GM12878 (cell line): ENCODE measurements around the gene SF3A1. TPM values are rescaled to one million over a fixed set of nuclear protein-coding genes. Genes with fewer than 3 reads are reported as not detected.

Experiments
- ATAC-seq: fragments of 200-7000 bp; cut with Tn5 transposase; 3 replicates; pipeline ENCODE4 v1.9.1; 2020; ENCODE audit warnings: mild to moderate bottlenecking, moderate library complexity
- BruUV-seq: library from RNA; stranded (reverse); fragments of 400-500 nt; replicated peaks from 2 replicates; lab custom pipeline; 2021; lab: Mats Ljungman, UMichigan
- CTCF ChIA-PET: fragments of 300-600 bp; sonication (Branson Sonifier 250); formaldehyde crosslinking; extraction: SDS; loops from one replicate; lab custom pipeline; 2021; ENCODE audit warnings: inconsistent platforms; lab: Yijun Ruan, JAX
- POLR2A ChIA-PET: fragments of 350-600 bp; formaldehyde crosslinking; extraction: SDS; loops from one replicate; lab custom pipeline; 2021; ENCODE audit warnings: inconsistent platforms; lab: Charles Lee
- RAD21 ChIA-PET: fragments of 300-600 bp; sonication (Branson Sonifier 250); formaldehyde crosslinking; loops from one replicate; lab custom pipeline; 2023; ENCODE audit warnings: antibody characterized with exemption; ENCODE audit not compliant: unreplicated experiment; lab: Charles Lee
- SMC1A ChIA-PET: fragments of 300-600 bp; sonication (Branson Sonifier 250); formaldehyde crosslinking; loops from one replicate; lab custom pipeline; 2023; ENCODE audit not compliant: unreplicated experiment, uncharacterized antibody; lab: Charles Lee
- DNase-seq: peaks from one replicate; pipeline ENCODE4 v3.0.0-alpha.2; 2011; ENCODE audit warnings: low read depth, low spot score
- FAIRE-seq: peaks from 3 replicates; lab custom pipeline; 2011; peaks lifted over from hg19 to GRCh38; lab: Jason Lieb, UNC
- H2AFZ ChIP-seq: 2 replicates; pipeline ENCODE4 v1.6.0; 2011; ENCODE audit warnings: low read depth, low read length, control low read depth; ENCODE audit not compliant: control insufficient read depth
- H3K27ac ChIP-seq: 2 replicates; pipeline ENCODE4 v1.5.1; 2011; ENCODE audit warnings: control low read depth; ENCODE audit not compliant: control insufficient read depth, insufficient read depth
- H3K27me3 ChIP-seq, 2 experiments: replicated peaks in 1 of 2; 2 replicates each; pipeline versions ENCODE4 v1.6.0 to v1.6.1; 2011; ENCODE audit warnings: low read length in 1 of 2; ENCODE audit not compliant: control insufficient read depth in 2 of 2, insufficient read depth in 2 of 2
- H3K36me3 ChIP-seq, 2 experiments: 2 replicates each; pipeline ENCODE4 v1.5.1; 2011; ENCODE audit warnings: low read length in 1 of 2; ENCODE audit not compliant: control insufficient read depth in 2 of 2, insufficient read depth in 2 of 2
- H3K4me1 ChIP-seq: 2 replicates; pipeline ENCODE4 v1.6.1; 2011; ENCODE audit warnings: mild to moderate bottlenecking, low read length, moderate library complexity, mixed read lengths; ENCODE audit not compliant: control insufficient read depth, insufficient read depth
- H3K4me2 ChIP-seq: 2 replicates; pipeline ENCODE4 v1.6.0; 2011; ENCODE audit warnings: control low read depth; ENCODE audit not compliant: control insufficient read depth, insufficient read depth
- H3K4me3 ChIP-seq: fragments of 200-600 bp; sonication (generic); 2 replicates; pipeline ENCODE4 v1.5.1; 2016
- H3K79me2 ChIP-seq: 2 replicates; pipeline ENCODE4 v1.6.0; 2011; ENCODE audit warnings: low read length; ENCODE audit not compliant: control insufficient read depth, insufficient read depth
- H3K9ac ChIP-seq: 2 replicates; pipeline ENCODE4 v1.8.0; 2011; ENCODE audit warnings: low read length, control low read depth, mixed read lengths; ENCODE audit not compliant: control insufficient read depth, insufficient read depth
- H3K9me3 ChIP-seq: replicated peaks from 3 replicates; pipeline ENCODE4 v1.5.1; 2011; ENCODE audit warnings: mild to moderate bottlenecking, low read length; ENCODE audit not compliant: control insufficient read depth, insufficient read depth
- H4K20me1 ChIP-seq: 2 replicates; pipeline ENCODE4 v1.6.0; 2011; ENCODE audit not compliant: control insufficient read depth, insufficient read depth
- ATF3 ChIP-seq: IDR thresholded peaks from 2 replicates; pipeline ENCODE4 v1.6.1; 2011; ENCODE audit warnings: low read depth, mild to moderate bottlenecking, low read length, moderate library complexity, borderline replicate concordance; ENCODE audit errors: extremely low read depth
- CHD1 ChIP-seq: IDR thresholded peaks from 2 replicates; pipeline ENCODE4 v1.6.1; 2012; ENCODE audit warnings: low read depth, low read length, improper control_type of control experiment
- EGR1 ChIP-seq, 2 experiments: IDR thresholded peaks; 1 replicate in 1 of 2; 2 replicates in 1 of 2; pipeline ENCODE4 v1.6.1; 2011 to 2012; ENCODE audit warnings: low read depth in 2 of 2, low read length in 2 of 2, borderline replicate concordance in 1 of 2, mild to moderate bottlenecking in 1 of 2, moderate library complexity in 1 of 2
- ESRRA ChIP-seq: IDR thresholded peaks from 2 replicates; pipeline ENCODE4 v1.6.1; 2012; ENCODE audit warnings: mild to moderate bottlenecking, low read length, improper control_type of control experiment
- MTA3 ChIP-seq: IDR thresholded peaks from 2 replicates; pipeline ENCODE4 v1.6.1; 2012; ENCODE audit warnings: low read length, inconsistent platforms, borderline replicate concordance
- RUNX3 ChIP-seq: IDR thresholded peaks from 2 replicates; pipeline ENCODE4 v1.6.1; 2012; ENCODE audit warnings: low read length, inconsistent platforms
- SREBF2 ChIP-seq: IDR thresholded peaks from 2 replicates; pipeline ENCODE4 v1.6.1; 2012; ENCODE audit warnings: mild to moderate bottlenecking, low read length
- ZBED1 ChIP-seq: IDR thresholded peaks from 2 replicates; pipeline ENCODE4 v1.6.1; 2016; ENCODE audit warnings: borderline replicate concordance
- ZBTB4 ChIP-seq: fragments of 450-650 bp; formaldehyde crosslinking; IDR thresholded peaks from 2 replicates; pipeline ENCODE4 v1.4.0; 2022; ENCODE audit warnings: mild to moderate bottlenecking, moderate library complexity
- ZNF207 ChIP-seq: fragments of 450-650 bp; IDR thresholded peaks from 2 replicates; pipeline ENCODE4 v1.6.1; 2014; ENCODE audit warnings: antibody characterized with exemption, mild to moderate bottlenecking, borderline replicate concordance
- ZNF217 ChIP-seq: fragments of 450-650 bp; IDR thresholded peaks from 2 replicates; pipeline ENCODE4 v1.6.1; 2017; ENCODE audit warnings: antibody characterized with exemption, mild to moderate bottlenecking
- ZNF24 ChIP-seq: fragments of 450-650 bp; IDR thresholded peaks from 2 replicates; pipeline ENCODE4 v1.6.1; 2017; ENCODE audit warnings: antibody characterized with exemption, mild to moderate bottlenecking
- ZNF592 ChIP-seq: fragments of 450-650 bp; IDR thresholded peaks from 2 replicates; pipeline ENCODE4 v1.6.1; 2017; ENCODE audit warnings: mild to moderate bottlenecking, moderate library complexity
- WGBS: methylation state at CpG from one replicate; pipeline ENCODE4 v1.1.6; 2016; ENCODE audit warnings: low lambda C conversion rate; ENCODE audit not compliant: insufficient replicate concordance, insufficient coverage; ENCODE audit errors: missing lambda C conversion rate; 5-methylcytosine and 5-hydroxymethylcytosine counted together
- in situ Hi-C: fragments of 300-500 bp; cut with MboI; formaldehyde crosslinking; loops from 9 replicates; pipeline ENCODE4 v1.14.3; 2018; ENCODE audit warnings: mixed read lengths
- intact Hi-C: fragments of 100-400 bp; cut with micrococcal nuclease; formaldehyde crosslinking; loops from one replicate; pipeline ENCODE4 v1.14.2; 2022; ENCODE audit not compliant: unreplicated experiment
- polyA plus RNA-seq, 11 experiments: library from polyadenylated mRNA; depleted of rRNA in 4 of 11; unstranded in 6 of 11; stranded (reverse) in 5 of 11; fragments of >200 nt; fragmentation: Nextera tagmentation in 4 of 11; fragmentation: Illumina TruSeq in 1 of 11; extraction: Ambion mirVana in 4 of 11; extraction: Trizol in 1 of 11; gene quantifications; 1 replicate in 1 of 11; 2 replicates in 10 of 11; pipeline versions ENCODE4 v1.2.1 to v1.2.3, GENCODE V29; 2011 to 2016; ENCODE audit warnings: inconsistent platforms in 2 of 11, missing spikeins in 2 of 11, low read depth in 1 of 11
- total RNA-seq, 4 experiments: library from RNA; depleted of rRNA in 3 of 4; stranded (reverse); fragments of >200 nt in 3 of 4; fragmentation: Illumina TruSeq in 1 of 4; extraction: Trizol in 1 of 4; gene quantifications; 2 replicates each; pipeline versions ENCODE4 v1.2.1 to v1.2.3, GENCODE V29; 2013 to 2021

Gene SF3A1
- total and polyA plus RNA-seq, 10 of the 15 experiments (the other 5 are each of a cell fraction or from before 2014, with no cell fraction given): 10.4 to 239 (median 46.0) TPM

GRCh38 chr22:30368420-30368819 lies 11.7 kb upstream of the SF3A1 start (continued):
- no peak for TF ChIP-seq ZBTB4 (CRISPR knock-in tag)

- POLR2A ChIA-PET: interaction anchor here (0.6 kb wide), 1 partner anchor 9 kb away, joined by 5 read pairs; no protein-coding TSS in a partner anchor
- TF ChIP-seq ZNF217 (no peak), ESRRA (no peak), ATF3 (no peak), SREBF2 (no peak), ZNF592 (no peak), RUNX3 (no peak), ZBED1 (no peak), MTA3 (no peak), CHD1 (no peak), ZNF24 (no peak), ZNF207 (no peak), EGR1 (IDR thresholded peaks at IDR 0.05; ENCODE audit: borderline replicate concordance in 1 of 2, low read depth in 2 of 2, low read length in 2 of 2) (no peak)
These were observed 9.2 kb upstream of the SF3A1 start for GRCh38 chr22:30365891-30366290.

More at GRCh38 chr22:30365891-30366290, 9.2 kb upstream of the SF3A1 start:
- Histone ChIP-seq H2AFZ (no peak overlapping the region), H3K79me2 (no peaks in the 10 kb centered on the region), H3K36me3 (no peaks in the 10 kb centered on the region), H4K20me1 (no peaks in the 10 kb centered on the region), H3K4me3 (no peak overlapping the region), H3K9me3 (no peaks in the 10 kb centered on the region), H3K4me1 (no peaks in the 10 kb centered on the region), H3K27ac (no peak overlapping the region), H3K9ac (no peak overlapping the region), H3K4me2 (no peak overlapping the region), H3K27me3 (no peaks in the 10 kb centered on the region)
- DNase-seq: no peak
- FAIRE-seq: no peak
- RAD21 ChIA-PET: interaction anchor here (1.0 kb wide), 1 partner anchor 62 kb away, joined by 3 read pairs; no protein-coding TSS in a partner anchor
- SMC1A ChIA-PET: no interaction called here
- intact Hi-C loops: no loop called here
- no TSS peak for BruUV-seq
- no peak for ATAC-seq
- CTCF ChIA-PET: interaction anchor here (0.7 to 3.5 kb wide), 3 partner anchors 78 to 120 kb away, joined by 3 to 15 read pairs (median 3); no protein-coding TSS in a partner anchor
- in situ Hi-C loops: no loop called here
- 87% methylated on average over 18 of the region's 18 CpGs for WGBS
